GM20431 (cell line): ENCODE data around the gene FGF14.
"Not testable (repeated sequence)": the region's sequence is repeated elsewhere in the genome, so short reads cannot be mapped to it uniquely, and the experiment has no call there.

ENCODE experiments used
- in situ Hi-C: fragments of 300-500 bp; cut with MseI, MboI; formaldehyde crosslinking; loops from one replicate; pipeline ENCODE4 v1.15.0; 2020; ENCODE audit warnings: low sequenced_read_pairs; ENCODE audit not compliant: unreplicated experiment

Gene FGF14

GRCh38 chr13:102089177-102089576, 312.7 kb downstream of the FGF14 start:
- in situ Hi-C loops = no loop called here

GRCh38 chr13:102073251-102073650, 328.6 kb downstream of the FGF14 start:
- in situ Hi-C loops = no loop called here

DNA sequence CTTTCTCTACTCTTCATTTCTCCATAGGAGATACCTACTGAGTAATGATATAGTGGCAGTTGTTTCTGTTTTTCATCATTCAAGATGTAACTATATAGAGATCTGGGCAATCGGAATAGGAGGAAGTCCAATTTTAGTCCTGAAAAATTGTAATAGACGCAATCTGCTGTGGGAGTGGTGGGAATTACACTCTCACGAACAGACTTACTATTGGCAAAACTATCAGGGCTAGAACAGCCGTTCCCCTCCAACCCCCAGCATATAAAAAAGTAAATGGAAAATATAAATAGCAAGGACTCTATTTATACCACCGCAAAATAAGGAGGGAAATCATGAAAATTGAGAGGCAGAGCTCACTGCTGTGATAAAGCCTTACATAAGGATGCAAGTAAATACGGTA, 330.1 kb downstream of the FGF14 start:
- in situ Hi-C loops = no loop called here

GRCh38 chr13:102068323-102068722, 333.5 kb downstream of the FGF14 start:
- in situ Hi-C loops = not testable (repeated sequence)

- in situ Hi-C loops = no loop called here
Measured at GRCh38 chr13:102055090-102055779, 346.6 kb downstream of the FGF14 start.

DNA sequence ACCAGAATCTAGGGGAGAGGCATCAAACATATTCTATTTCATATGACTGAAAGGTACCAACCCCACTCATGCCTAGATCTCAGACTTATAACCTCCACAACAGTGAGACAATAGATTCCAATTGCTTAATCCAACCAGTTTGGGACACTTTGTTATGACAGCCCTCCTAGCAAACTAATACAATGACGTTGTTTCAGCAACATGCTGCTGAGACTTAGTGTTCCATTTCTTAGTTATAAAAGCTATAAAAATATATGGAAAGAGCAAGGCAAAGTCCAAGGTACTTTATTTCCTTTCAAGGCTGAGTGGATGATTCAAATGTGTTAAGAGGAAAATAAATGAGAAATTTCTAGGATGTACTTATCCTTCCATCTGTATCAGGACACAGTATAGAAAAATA, 352.0 kb downstream of the FGF14 start:
- in situ Hi-C loops = no loop called here

DNA sequence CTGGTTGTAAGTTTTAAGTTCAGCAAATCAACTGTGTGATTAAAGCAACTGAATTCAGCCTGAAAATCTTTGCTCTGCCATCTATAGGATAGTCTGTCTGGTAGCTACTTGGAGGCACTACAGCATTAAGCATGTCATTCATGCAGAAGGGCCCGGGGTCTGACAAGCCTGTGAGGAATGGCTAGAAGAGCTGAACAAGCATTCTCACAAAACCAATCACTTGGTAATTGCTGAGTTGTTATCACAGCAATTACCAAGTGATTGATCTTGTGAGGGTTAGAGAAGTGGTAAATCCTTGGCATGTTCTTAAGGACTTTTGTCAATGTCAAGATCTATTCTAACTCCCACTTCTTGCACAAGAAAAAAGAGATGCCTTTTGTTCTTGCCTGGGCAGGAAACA, 356.1 kb downstream of the FGF14 start:
- in situ Hi-C loops = no loop called here

DNA sequence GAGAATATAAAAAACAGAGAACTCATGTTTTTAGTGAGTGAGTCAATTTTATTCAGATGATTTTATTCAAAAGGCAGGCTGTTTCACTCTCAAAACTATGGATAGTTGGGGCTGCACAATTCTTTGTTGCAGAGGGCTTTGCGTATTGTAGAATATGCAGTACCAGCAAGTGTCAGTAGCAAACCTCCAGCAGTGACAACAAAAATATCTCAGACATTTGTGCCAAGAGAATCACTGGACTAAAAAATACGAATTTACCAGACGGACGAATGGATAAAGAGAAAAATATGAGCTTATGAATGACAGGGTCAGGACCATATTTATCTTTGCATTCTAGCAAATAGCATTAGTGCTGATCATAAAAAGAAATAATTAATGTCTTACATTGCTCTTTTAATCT, 359.1 kb downstream of the FGF14 start:
- in situ Hi-C loops = no loop called here

- in situ Hi-C loops = no loop called here
Measured at GRCh38 chr13:102041544-102041943, 360.3 kb downstream of the FGF14 start.

- in situ Hi-C loops = no loop called here
Measured at GRCh38 chr13:102040812-102041211, 361.0 kb downstream of the FGF14 start.

GRCh38 chr13:102039264-102039663, 362.6 kb downstream of the FGF14 start:
- in situ Hi-C loops = no loop called here

GRCh38 chr13:102038787-102039186, 363.1 kb downstream of the FGF14 start:
- in situ Hi-C loops = no loop called here

DNA sequence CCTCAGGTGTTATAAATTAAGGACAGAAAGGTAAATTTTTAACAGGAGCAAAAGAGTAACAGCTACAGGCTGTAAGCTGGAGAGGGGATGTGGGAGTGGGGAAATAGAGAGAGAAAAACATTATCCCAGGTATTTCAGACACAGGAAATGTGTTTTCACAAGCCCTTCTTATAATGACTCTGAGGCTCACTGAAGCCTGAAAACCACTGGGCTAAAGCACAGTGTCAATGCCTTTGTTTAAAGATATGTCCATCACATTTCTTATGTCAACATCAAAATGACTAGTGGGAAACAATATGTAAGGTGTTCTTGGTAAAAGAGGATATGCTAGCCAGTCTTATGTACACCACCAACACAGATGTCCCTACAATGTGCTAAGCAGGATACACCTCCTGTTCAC, 365.9 kb downstream of the FGF14 start:
- in situ Hi-C loops = no loop called here

DNA sequence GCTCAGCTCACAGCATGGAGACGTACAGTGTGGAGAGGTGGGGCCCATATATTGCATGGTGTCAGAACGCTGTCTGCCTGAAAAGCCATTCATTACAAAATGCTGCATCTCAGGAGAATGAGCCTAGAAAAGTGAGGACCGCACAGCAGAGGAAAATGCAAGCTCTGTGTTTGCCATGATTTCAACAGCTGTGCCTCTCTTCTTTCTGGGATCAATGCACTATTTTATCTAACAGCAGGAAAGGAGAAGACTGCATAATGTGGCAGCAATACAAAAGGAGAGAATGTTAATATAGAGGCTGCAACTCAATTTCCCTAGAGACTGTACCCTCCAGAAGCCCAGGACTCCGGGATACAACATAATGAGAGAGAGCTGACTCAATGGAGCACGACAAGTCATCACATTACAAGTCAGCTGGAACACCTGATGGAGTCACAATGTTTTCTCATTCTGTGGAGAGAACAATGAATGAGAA, 368.0 kb downstream of the FGF14 start:
- in situ Hi-C loops = no loop called here

- in situ Hi-C loops = no loop called here
Measured at GRCh38 chr13:102033386-102033785, 368.5 kb downstream of the FGF14 start.

DNA sequence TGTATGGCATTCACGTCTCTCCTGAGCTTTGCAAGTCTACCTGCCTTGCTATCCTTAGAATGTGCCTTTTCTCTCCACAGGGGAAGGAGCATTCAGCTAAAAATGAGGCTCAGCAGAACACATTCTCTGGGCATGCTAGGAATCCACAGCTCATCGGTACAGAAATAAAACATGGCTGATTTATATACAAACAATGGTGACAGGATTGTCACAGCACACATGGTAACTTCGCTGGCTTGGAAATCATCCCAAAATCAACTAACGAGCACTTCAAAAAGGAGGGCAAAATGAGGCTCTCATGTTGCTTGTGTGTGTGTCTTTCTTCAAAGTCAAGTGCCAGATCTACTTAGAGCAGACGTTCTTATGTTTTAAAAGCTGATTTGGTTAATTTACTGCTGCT, 373.0 kb downstream of the FGF14 start:
- in situ Hi-C loops = no loop called here

GRCh38 chr13:102028206-102028605, 373.6 kb downstream of the FGF14 start:
- in situ Hi-C loops = no loop called here

DNA sequence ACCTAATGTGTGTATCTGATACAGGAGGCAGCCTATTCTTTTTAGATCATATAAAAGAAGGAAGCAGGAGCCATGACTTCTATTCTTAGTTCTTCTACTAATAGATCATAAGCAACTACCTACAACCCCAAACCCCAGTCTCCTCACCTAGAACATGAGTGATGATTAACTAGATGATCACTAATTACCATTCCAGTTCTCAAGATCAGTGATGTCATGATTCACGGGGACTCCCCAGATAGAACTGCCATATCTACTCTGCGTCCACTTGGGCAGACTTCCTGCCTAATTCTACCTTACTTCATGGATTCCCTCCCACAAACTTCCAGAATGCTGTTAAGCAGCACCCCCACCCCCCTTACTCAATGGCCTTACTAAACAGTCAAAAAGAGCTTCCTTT, 380.1 kb downstream of the FGF14 start:
- in situ Hi-C loops = no loop called here

- in situ Hi-C loops = no loop called here
Measured at GRCh38 chr13:102020611-102021216, 381.1 kb downstream of the FGF14 start.

- in situ Hi-C loops = no loop called here
Measured at GRCh38 chr13:102018716-102019115, 383.1 kb downstream of the FGF14 start.

- in situ Hi-C loops = no loop called here
Measured at GRCh38 chr13:102017248-102017647, 384.6 kb downstream of the FGF14 start.
